HEK293 (cell line): ENCODE data around the gene SIL1.

ENCODE experiments used
- CTCF ChIA-PET: fragments of 350-600 bp; formaldehyde crosslinking; extraction: SDS; loops from one replicate; lab custom pipeline; 2021; ENCODE audit warnings: antibody characterized with exemption; lab: Yijun Ruan, JAX
- POLR2A ChIA-PET: fragments of 300-600 bp; formaldehyde crosslinking; extraction: SDS; loops from one replicate; lab custom pipeline; 2020; ENCODE audit warnings: antibody characterized with exemption, inconsistent platforms; lab: Yijun Ruan, JAX
- H3K27ac ChIP-seq: fragments of 200-500 bp; sonication (Bioruptor generic); 2 replicates; pipeline ENCODE4 v1.5.1; 2014; ENCODE audit warnings: low read depth, low read length, control low read depth, inconsistent platforms; ENCODE audit errors: extremely low read depth
- H3K36me3 ChIP-seq, 2 experiments: fragments of 200-500 bp in 1 of 2; sonication (Bioruptor generic) in 1 of 2; 1 replicate in 1 of 2; 2 replicates in 1 of 2; pipeline ENCODE4 v1.5.1; 2014 to 2017; ENCODE audit warnings: inconsistent platforms in 2 of 2, low read length in 2 of 2; ENCODE audit not compliant: control insufficient read depth in 2 of 2, insufficient read depth in 1 of 2
- H3K4me1 ChIP-seq: fragments of 200-500 bp; sonication (Bioruptor generic); 2 replicates; pipeline ENCODE4 v1.5.1; 2014; ENCODE audit warnings: mild to moderate bottlenecking, low read length, inconsistent platforms; ENCODE audit not compliant: control insufficient read depth, insufficient read depth
- H3K4me3 ChIP-seq: 2 replicates; pipeline ENCODE4 v1.5.1; 2011; ENCODE audit warnings: low read depth, mild to moderate bottlenecking, control low read depth, low read length, moderate library complexity
- H3K9me3 ChIP-seq: fragments of 200-500 bp; sonication (Bioruptor generic); 2 replicates; pipeline ENCODE4 v1.5.1; 2014; ENCODE audit warnings: low read depth, low read length, inconsistent platforms; ENCODE audit not compliant: control insufficient read depth, insufficient read depth
- HOXD13 ChIP-seq: sonication (generic); formaldehyde crosslinking; IDR thresholded peaks from 2 replicates; pipeline ENCODE4 v1.8.0; 2022; ENCODE audit warnings: missing genetic modification reagents, borderline replicate concordance
- REST ChIP-seq: fragments of 450-650 bp; formaldehyde crosslinking; IDR thresholded peaks from 2 replicates; pipeline ENCODE4 v1.5.1; 2016; ENCODE audit warnings: missing biosample characterization, missing genetic modification characterization
- ZBTB10 ChIP-seq: fragments of 450-650 bp; formaldehyde crosslinking; IDR thresholded peaks from 2 replicates; pipeline ENCODE4 v1.5.1; 2016; ENCODE audit warnings: missing biosample characterization, missing genetic modification characterization
- ZFP41 ChIP-seq: fragments of 450-650 bp; formaldehyde crosslinking; IDR thresholded peaks from 2 replicates; pipeline ENCODE4 v1.5.1; 2016; ENCODE audit warnings: missing biosample characterization, missing genetic modification characterization, borderline replicate concordance
- ZIC2 ChIP-seq: fragments of 450-650 bp; formaldehyde crosslinking; IDR thresholded peaks from 2 replicates; pipeline ENCODE4 v1.5.1; 2016; ENCODE audit warnings: missing biosample characterization, missing genetic modification characterization
- ZNF10 ChIP-seq: fragments of 450-650 bp; formaldehyde crosslinking; IDR thresholded peaks from 2 replicates; pipeline ENCODE4 v1.5.1; 2017; ENCODE audit warnings: missing biosample characterization, missing genetic modification characterization

Gene SIL1

GRCh38 chr5:138955671-138956295, 242.4 kb downstream of the SIL1 start:
- Histone ChIP-seq H3K9me3 (no peaks in the 10 kb centered on the region), H3K27ac (no peak overlapping the region), H3K36me3 (no peaks in the 10 kb centered on the region)
- peak; percentile 30; the same call in 1 of the 2 replicates for TF ChIP-seq ZNF10
- TF ChIP-seq ZBTB10 (tag by site-specific recombination) = no peak
- TF ChIP-seq, all 188 proteins: peak for 1
- ChIA-PET CTCF (interaction anchor here (0.7 to 0.9 kb wide), 3 partner anchors 10 to 459 kb away, joined by 3 to 5 read pairs (median 4); no protein-coding TSS in a partner anchor), POLR2A (no interaction called here)
- Histone ChIP-seq H3K4me3 (no peak overlapping the region), H3K4me1 (peaks cover 3% of the 10 kb centered on the region; the same call in 1 of the 2 replicates)

GRCh38 chr5:138955013-138955660, 243.0 kb downstream of the SIL1 start:
- ChIA-PET POLR2A (no interaction called here), CTCF (interaction anchor here (0.9 kb wide), 1 partner anchor 11 kb away, joined by 4 read pairs; no protein-coding TSS in a partner anchor)
- no peak overlapping the region for H3K27ac ChIP-seq

GRCh38 chr5:138954257-138955012, 243.7 kb downstream of the SIL1 start:
- Histone ChIP-seq H3K4me1 (peaks cover 3% of the 10 kb centered on the region; the same call in 1 of the 2 replicates), H3K36me3 (no peaks in the 10 kb centered on the region)
- TF ChIP-seq ZIC2 (0 out of 2 replicates have a peak, but pooled peaks have one; percentile 33), ZFP41 (tag by site-specific recombination) (no peak)
- TF ChIP-seq, all 188 proteins: peak for 1
- H3K27ac ChIP-seq = no peak overlapping the region
- ChIA-PET POLR2A (no interaction called here), CTCF (no interaction called here)
- no peak overlapping the region for H3K4me3 ChIP-seq
- no peaks in the 10 kb centered on the region for H3K9me3 ChIP-seq

More at GRCh38 chr5:138955013-138955660, 243.0 kb downstream of the SIL1 start:
- no peaks in the 10 kb centered on the region for H3K36me3 ChIP-seq
- H3K9me3 ChIP-seq = no peaks in the 10 kb centered on the region
- H3K4me3 ChIP-seq = no peak overlapping the region
- TF ChIP-seq REST (tag by site-specific recombination) (no peak), HOXD13 (CRISPR knock-in tag) (no peak)
- H3K4me1 ChIP-seq = peaks cover 3% of the 10 kb centered on the region; the same call in 1 of the 2 replicates
